HEK293 (cell line): ENCODE measurements around the gene SUOX.

Source experiments
- AEBP2 ChIP-seq: fragments of 450-650 bp; formaldehyde crosslinking; IDR thresholded peaks from 2 replicates; pipeline ENCODE4 v1.5.1; 2016; ENCODE audit warnings: missing biosample characterization, missing genetic modification characterization, borderline replicate concordance
- HOXA7 ChIP-seq: sonication (generic); formaldehyde crosslinking; IDR thresholded peaks from 2 replicates; pipeline ENCODE4 v1.8.1; 2022; ENCODE audit warnings: missing genetic modification reagents, borderline replicate concordance
- IKZF3 ChIP-seq: fragments of 450-650 bp; IDR thresholded peaks from 2 replicates; pipeline ENCODE4 v1.5.0; 2018; ENCODE audit warnings: missing biosample characterization, mild to moderate bottlenecking, missing genetic modification characterization, moderate library complexity
- KLF7 ChIP-seq: fragments of 450-650 bp; formaldehyde crosslinking; IDR thresholded peaks from 2 replicates; pipeline ENCODE4 v1.5.1; 2016; ENCODE audit warnings: missing biosample characterization, missing genetic modification characterization, borderline replicate concordance
- PATZ1 ChIP-seq: fragments of 450-650 bp; formaldehyde crosslinking; IDR thresholded peaks from 2 replicates; pipeline ENCODE4 v1.5.1; 2016; ENCODE audit warnings: missing biosample characterization, missing genetic modification characterization
- SETDB1 ChIP-seq: IDR thresholded peaks from one replicate; pipeline ENCODE4 v1.6.1; 2017; ENCODE audit warnings: mild to moderate bottlenecking, low read length, moderate library complexity, mixed read lengths; ENCODE audit not compliant: insufficient read length
- SP3 ChIP-seq: fragments of 450-650 bp; formaldehyde crosslinking; IDR thresholded peaks from 2 replicates; pipeline ENCODE4 v1.5.1; 2016; ENCODE audit warnings: missing biosample characterization, missing genetic modification characterization
- TCF7L2 ChIP-seq: IDR thresholded peaks from 2 replicates; pipeline ENCODE4 v1.6.1; 2011; ENCODE audit warnings: low read depth, mild to moderate bottlenecking, inconsistent platforms, low read length, moderate library complexity, borderline replicate concordance
- ZBTB48 ChIP-seq: fragments of 450-650 bp; formaldehyde crosslinking; IDR thresholded peaks from 2 replicates; pipeline ENCODE4 v1.5.1; 2016; ENCODE audit warnings: missing biosample characterization, missing genetic modification characterization
- ZBTB7A ChIP-seq: fragments of 450-650 bp; formaldehyde crosslinking; IDR thresholded peaks from 2 replicates; pipeline ENCODE4 v1.5.1; 2016; ENCODE audit warnings: low read depth, missing biosample characterization, missing genetic modification characterization
- ZFP69B ChIP-seq: fragments of 450-650 bp; formaldehyde crosslinking; IDR thresholded peaks from 2 replicates; pipeline ENCODE4 v1.5.1; 2016; ENCODE audit warnings: missing biosample characterization, missing genetic modification characterization
- ZIC2 ChIP-seq: fragments of 450-650 bp; formaldehyde crosslinking; IDR thresholded peaks from 2 replicates; pipeline ENCODE4 v1.5.1; 2016; ENCODE audit warnings: missing biosample characterization, missing genetic modification characterization
- ZNF155 ChIP-seq: fragments of 450-650 bp; formaldehyde crosslinking; IDR thresholded peaks from 2 replicates; pipeline ENCODE4 v1.5.1; 2016; ENCODE audit warnings: missing biosample characterization, missing genetic modification characterization
- ZNF426 ChIP-seq: fragments of 450-650 bp; formaldehyde crosslinking; IDR thresholded peaks from 2 replicates; pipeline ENCODE4 v1.5.1; 2017; ENCODE audit warnings: missing biosample characterization, missing genetic modification characterization, mild to moderate bottlenecking, inconsistent platforms, moderate library complexity
- ZNF596 ChIP-seq: fragments of 450-650 bp; IDR thresholded peaks from 2 replicates; pipeline ENCODE4 v1.5.0; 2018; ENCODE audit warnings: missing biosample characterization, mild to moderate bottlenecking, missing genetic modification characterization, moderate library complexity
- ZNF645 ChIP-seq: fragments of 450-650 bp; formaldehyde crosslinking; IDR thresholded peaks from 2 replicates; pipeline ENCODE4; 2016; ENCODE audit warnings: missing biosample characterization, missing genetic modification characterization
- ZNF664 ChIP-seq: fragments of 450-650 bp; formaldehyde crosslinking; IDR thresholded peaks from 2 replicates; pipeline ENCODE4 v1.5.1; 2016; ENCODE audit warnings: missing biosample characterization, missing genetic modification characterization
- ZNF692 ChIP-seq: fragments of 450-650 bp; formaldehyde crosslinking; IDR thresholded peaks from 2 replicates; pipeline ENCODE4 v1.5.1; 2016; ENCODE audit warnings: missing biosample characterization, missing genetic modification characterization
- ZSCAN16 ChIP-seq: fragments of 450-650 bp; formaldehyde crosslinking; IDR thresholded peaks from 2 replicates; pipeline ENCODE4 v1.5.1; 2016; ENCODE audit warnings: missing biosample characterization, missing genetic modification characterization
- TF ChIP-seq, protein P1 (sequence below): fragments of 450-650 bp; formaldehyde crosslinking; IDR thresholded peaks from 2 replicates; pipeline ENCODE4 v1.5.1; 2016; ENCODE audit warnings: missing biosample characterization, missing genetic modification characterization
- TF ChIP-seq, protein P2 (sequence below): fragments of 450-650 bp; IDR thresholded peaks from 2 replicates; pipeline ENCODE4 v1.5.1; 2018; ENCODE audit warnings: missing biosample characterization, missing genetic modification characterization
- TF ChIP-seq, protein P3 (sequence below): fragments of 450-650 bp; formaldehyde crosslinking; IDR thresholded peaks from 2 replicates; pipeline ENCODE4 v1.5.1; 2016; ENCODE audit warnings: missing biosample characterization, missing genetic modification characterization
- TF ChIP-seq, protein P4 (sequence below): fragments of 450-650 bp; formaldehyde crosslinking; IDR thresholded peaks from 2 replicates; pipeline ENCODE4 v1.5.1; 2017; ENCODE audit warnings: missing biosample characterization, missing genetic modification characterization
- TF ChIP-seq, protein P5 (sequence below): fragments of 450-650 bp; formaldehyde crosslinking; IDR thresholded peaks from 2 replicates; pipeline ENCODE4 v1.5.1; 2017; ENCODE audit warnings: missing biosample characterization, missing genetic modification characterization

SUOX gene

GRCh38 chr12:56053407-56053893 is 56.4 kb downstream of the SUOX start (continued):
- TF ChIP-seq KLF7 (no peak), ZIC2 (tag by site-specific recombination) (no peak), ZNF664 (tag by site-specific recombination) (peak; percentile 73), ZBTB48 (no peak), ZBTB7A (tag by site-specific recombination) (no peak), HOXA7 (CRISPR knock-in tag) (no peak), ZFP69B (tag by site-specific recombination) (no peak), SETDB1 (no peak), SP3 (tag by site-specific recombination) (no peak), PATZ1 (no peak), IKZF3 (peak; percentile 47; the same call in 1 of the 2 replicates), AEBP2 (tag by site-specific recombination) (no peak), ZNF155 (tag by site-specific recombination) (no peak), TCF7L2 (no peak; the same call in 1 of the 2 replicates), ZNF645 (no peak), ZNF596 (tag by site-specific recombination) (no peak), ZSCAN16 (tag by site-specific recombination) (no peak), ZNF426 (no peak), ZNF692 (tag by site-specific recombination) (no peak)
- TF ChIP-seq, protein P1, sequence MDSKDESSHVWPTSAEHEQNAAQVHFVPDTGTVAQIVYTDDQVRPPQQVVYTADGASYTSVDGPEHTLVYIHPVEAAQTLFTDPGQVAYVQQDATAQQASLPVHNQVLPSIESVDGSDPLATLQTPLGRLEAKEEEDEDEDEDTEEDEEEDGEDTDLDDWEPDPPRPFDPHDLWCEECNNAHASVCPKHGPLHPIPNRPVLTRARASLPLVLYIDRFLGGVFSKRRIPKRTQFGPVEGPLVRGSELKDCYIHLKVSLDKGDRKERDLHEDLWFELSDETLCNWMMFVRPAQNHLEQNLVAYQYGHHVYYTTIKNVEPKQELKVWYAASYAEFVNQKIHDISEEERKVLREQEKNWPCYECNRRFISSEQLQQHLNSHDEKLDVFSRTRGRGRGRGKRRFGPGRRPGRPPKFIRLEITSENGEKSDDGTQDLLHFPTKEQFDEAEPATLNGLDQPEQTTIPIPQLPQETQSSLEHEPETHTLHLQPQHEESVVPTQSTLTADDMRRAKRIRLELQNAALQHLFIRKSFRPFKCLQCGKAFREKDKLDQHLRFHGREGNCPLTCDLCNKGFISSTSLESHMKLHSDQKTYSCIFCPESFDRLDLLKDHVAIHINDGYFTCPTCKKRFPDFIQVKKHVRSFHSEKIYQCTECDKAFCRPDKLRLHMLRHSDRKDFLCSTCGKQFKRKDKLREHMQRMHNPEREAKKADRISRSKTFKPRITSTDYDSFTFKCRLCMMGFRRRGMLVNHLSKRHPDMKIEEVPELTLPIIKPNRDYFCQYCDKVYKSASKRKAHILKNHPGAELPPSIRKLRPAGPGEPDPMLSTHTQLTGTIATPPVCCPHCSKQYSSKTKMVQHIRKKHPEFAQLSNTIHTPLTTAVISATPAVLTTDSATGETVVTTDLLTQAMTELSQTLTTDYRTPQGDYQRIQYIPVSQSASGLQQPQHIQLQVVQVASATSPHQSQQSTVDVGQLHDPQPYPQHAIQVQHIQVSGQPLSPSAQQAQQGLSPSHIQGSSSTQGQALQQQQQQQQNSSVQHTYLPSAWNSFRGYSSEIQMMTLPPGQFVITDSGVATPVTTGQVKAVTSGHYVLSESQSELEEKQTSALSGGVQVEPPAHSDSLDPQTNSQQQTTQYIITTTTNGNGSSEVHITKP, result no peak
- TF ChIP-seq, protein P2, sequence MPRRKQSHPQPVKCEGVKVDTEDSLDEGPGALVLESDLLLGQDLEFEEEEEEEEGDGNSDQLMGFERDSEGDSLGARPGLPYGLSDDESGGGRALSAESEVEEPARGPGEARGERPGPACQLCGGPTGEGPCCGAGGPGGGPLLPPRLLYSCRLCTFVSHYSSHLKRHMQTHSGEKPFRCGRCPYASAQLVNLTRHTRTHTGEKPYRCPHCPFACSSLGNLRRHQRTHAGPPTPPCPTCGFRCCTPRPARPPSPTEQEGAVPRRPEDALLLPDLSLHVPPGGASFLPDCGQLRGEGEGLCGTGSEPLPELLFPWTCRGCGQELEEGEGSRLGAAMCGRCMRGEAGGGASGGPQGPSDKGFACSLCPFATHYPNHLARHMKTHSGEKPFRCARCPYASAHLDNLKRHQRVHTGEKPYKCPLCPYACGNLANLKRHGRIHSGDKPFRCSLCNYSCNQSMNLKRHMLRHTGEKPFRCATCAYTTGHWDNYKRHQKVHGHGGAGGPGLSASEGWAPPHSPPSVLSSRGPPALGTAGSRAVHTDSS (tag by site-specific recombination), result no peak
- TF ChIP-seq, protein P3, sequence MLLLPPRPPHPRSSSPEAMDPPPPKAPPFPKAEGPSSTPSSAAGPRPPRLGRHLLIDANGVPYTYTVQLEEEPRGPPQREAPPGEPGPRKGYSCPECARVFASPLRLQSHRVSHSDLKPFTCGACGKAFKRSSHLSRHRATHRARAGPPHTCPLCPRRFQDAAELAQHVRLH, result no peak
- TF ChIP-seq, protein P4, sequence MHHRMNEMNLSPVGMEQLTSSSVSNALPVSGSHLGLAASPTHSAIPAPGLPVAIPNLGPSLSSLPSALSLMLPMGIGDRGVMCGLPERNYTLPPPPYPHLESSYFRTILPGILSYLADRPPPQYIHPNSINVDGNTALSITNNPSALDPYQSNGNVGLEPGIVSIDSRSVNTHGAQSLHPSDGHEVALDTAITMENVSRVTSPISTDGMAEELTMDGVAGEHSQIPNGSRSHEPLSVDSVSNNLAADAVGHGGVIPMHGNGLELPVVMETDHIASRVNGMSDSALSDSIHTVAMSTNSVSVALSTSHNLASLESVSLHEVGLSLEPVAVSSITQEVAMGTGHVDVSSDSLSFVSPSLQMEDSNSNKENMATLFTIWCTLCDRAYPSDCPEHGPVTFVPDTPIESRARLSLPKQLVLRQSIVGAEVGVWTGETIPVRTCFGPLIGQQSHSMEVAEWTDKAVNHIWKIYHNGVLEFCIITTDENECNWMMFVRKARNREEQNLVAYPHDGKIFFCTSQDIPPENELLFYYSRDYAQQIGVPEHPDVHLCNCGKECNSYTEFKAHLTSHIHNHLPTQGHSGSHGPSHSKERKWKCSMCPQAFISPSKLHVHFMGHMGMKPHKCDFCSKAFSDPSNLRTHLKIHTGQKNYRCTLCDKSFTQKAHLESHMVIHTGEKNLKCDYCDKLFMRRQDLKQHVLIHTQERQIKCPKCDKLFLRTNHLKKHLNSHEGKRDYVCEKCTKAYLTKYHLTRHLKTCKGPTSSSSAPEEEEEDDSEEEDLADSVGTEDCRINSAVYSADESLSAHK (tag by site-specific recombination), result peak; percentile 57; the same call in 1 of the 2 replicates
- TF ChIP-seq, protein P5, sequence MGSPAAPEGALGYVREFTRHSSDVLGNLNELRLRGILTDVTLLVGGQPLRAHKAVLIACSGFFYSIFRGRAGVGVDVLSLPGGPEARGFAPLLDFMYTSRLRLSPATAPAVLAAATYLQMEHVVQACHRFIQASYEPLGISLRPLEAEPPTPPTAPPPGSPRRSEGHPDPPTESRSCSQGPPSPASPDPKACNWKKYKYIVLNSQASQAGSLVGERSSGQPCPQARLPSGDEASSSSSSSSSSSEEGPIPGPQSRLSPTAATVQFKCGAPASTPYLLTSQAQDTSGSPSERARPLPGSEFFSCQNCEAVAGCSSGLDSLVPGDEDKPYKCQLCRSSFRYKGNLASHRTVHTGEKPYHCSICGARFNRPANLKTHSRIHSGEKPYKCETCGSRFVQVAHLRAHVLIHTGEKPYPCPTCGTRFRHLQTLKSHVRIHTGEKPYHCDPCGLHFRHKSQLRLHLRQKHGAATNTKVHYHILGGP (tag by site-specific recombination), result peak; percentile 97
